Activated CD4-positive, alpha-beta T cell treated with anti-CD3 and anti-CD28 coated beads, Interleukin-2, amount 10 ng/mL, durations not matched to agents 7 days and 5 days (primary cell): ENCODE data around the gene ARNT2. TPM values are rescaled to one million over a fixed set of nuclear protein-coding genes. Genes with fewer than 3 reads are reported as not detected.

Source experiments
- CTCF ChIA-PET: fragments of 350-600 bp; sonication (Branson Sonifier 250); formaldehyde crosslinking; loops from one replicate; lab custom pipeline; 2021; ENCODE audit warnings: antibody characterized with exemption; lab: Charles Lee
- POLR2A ChIA-PET: fragments of 350-600 bp; sonication (Branson Sonifier 250); formaldehyde crosslinking; loops from one replicate; lab custom pipeline; 2021; ENCODE audit warnings: antibody characterized with exemption; lab: Charles Lee
- DNase-seq: peaks from one replicate; pipeline ENCODE4 v3.0.0-alpha.2; 2020
- H3K27ac Mint-ChIP-seq: one replicate; pipeline ENCODE4 v1.8.0; 2021; ENCODE audit warnings: mild to moderate bottlenecking, moderate library complexity, mixed read lengths
- H3K27me3 Mint-ChIP-seq: one replicate; pipeline ENCODE4 v1.8.0; 2021; ENCODE audit warnings: mixed read lengths
- H3K36me3 Mint-ChIP-seq: one replicate; pipeline ENCODE4 v1.8.0; 2021; ENCODE audit warnings: low read depth, mixed read lengths
- H3K4me1 Mint-ChIP-seq: one replicate; pipeline ENCODE4 v1.8.0; 2021; ENCODE audit warnings: mixed read lengths
- H3K4me3 Mint-ChIP-seq: one replicate; pipeline ENCODE4 v1.8.0; 2021; ENCODE audit warnings: mild to moderate bottlenecking, moderate library complexity, mixed read lengths
- H3K9me3 Mint-ChIP-seq: one replicate; pipeline ENCODE4 v1.8.0; 2021; ENCODE audit warnings: mixed read lengths
- total RNA-seq, 2 experiments: library from RNA; stranded (reverse); gene quantifications; one replicate each; pipeline ENCODE4 v1.2.3, GENCODE V29; 2021

The ARNT2 gene
- total RNA-seq, 2 experiments from 2014 or later = not detected

GRCh38 chr15:80527961-80528360, 123.8 kb downstream of the ARNT2 start:
- no peak overlapping the region for H3K27ac Mint-ChIP-seq

GRCh38 chr15:80530737-80531365, 126.7 kb downstream of the ARNT2 start:
- ChIA-PET POLR2A (no interaction called here), CTCF (no interaction called here)
- Mint-ChIP-seq H3K36me3 (no peaks in the 10 kb centered on the region), H3K27me3 (peaks cover 20% of the 10 kb centered on the region), H3K4me3 (no peak overlapping the region), H3K4me1 (no peaks in the 10 kb centered on the region), H3K9me3 (no peaks in the 10 kb centered on the region), H3K27ac (no peak overlapping the region)
- DNase-seq = no peak

More at GRCh38 chr15:80527961-80528360, 123.8 kb downstream of the ARNT2 start:
- no peak for DNase-seq
- H3K27me3 Mint-ChIP-seq = peaks cover 19% of the 10 kb centered on the region
- no peaks in the 10 kb centered on the region for H3K4me1 Mint-ChIP-seq
- no peaks in the 10 kb centered on the region for H3K9me3 Mint-ChIP-seq
- ChIA-PET CTCF (no interaction called here), POLR2A (no interaction called here)
- no peaks in the 10 kb centered on the region for H3K36me3 Mint-ChIP-seq
- no peak overlapping the region for H3K4me3 Mint-ChIP-seq

GRCh38 chr15:80531388-80531787, 127.2 kb downstream of the ARNT2 start:
- no peak overlapping the region for H3K27ac Mint-ChIP-seq
- H3K4me3 Mint-ChIP-seq = no peak overlapping the region
- POLR2A ChIA-PET = no interaction called here
- H3K4me1 Mint-ChIP-seq = no peaks in the 10 kb centered on the region
- CTCF ChIA-PET = no interaction called here
- DNase-seq = no peak
- H3K36me3 Mint-ChIP-seq = no peaks in the 10 kb centered on the region
- peaks cover 16% of the 10 kb centered on the region for H3K27me3 Mint-ChIP-seq
- H3K9me3 Mint-ChIP-seq = no peaks in the 10 kb centered on the region

- POLR2A ChIA-PET = no interaction called here
- H3K4me3 Mint-ChIP-seq = no peak overlapping the region
- no peaks in the 10 kb centered on the region for H3K9me3 Mint-ChIP-seq
- H3K4me1 Mint-ChIP-seq = no peaks in the 10 kb centered on the region
- CTCF ChIA-PET = no interaction called here
- H3K27me3 Mint-ChIP-seq = peaks cover 14% of the 10 kb centered on the region
- no peak overlapping the region for H3K27ac Mint-ChIP-seq
- H3K36me3 Mint-ChIP-seq = no peaks in the 10 kb centered on the region
- no peak for DNase-seq
Measured at GRCh38 chr15:80531796-80532195, 127.6 kb downstream of the ARNT2 start.

- Mint-ChIP-seq H3K27ac (no peak overlapping the region), H3K36me3 (no peaks in the 10 kb centered on the region), H3K4me1 (no peaks in the 10 kb centered on the region), H3K4me3 (no peak overlapping the region), H3K27me3 (peaks cover 17% of the 10 kb centered on the region), H3K9me3 (no peaks in the 10 kb centered on the region)
- no peak for DNase-seq
- ChIA-PET CTCF (no interaction called here), POLR2A (no interaction called here)
Measured at GRCh38 chr15:80533790-80534333, 129.7 kb downstream of the ARNT2 start.

- no peaks in the 10 kb centered on the region for H3K4me1 Mint-ChIP-seq
- no peak overlapping the region for H3K27ac Mint-ChIP-seq
- peaks cover 17% of the 10 kb centered on the region for H3K27me3 Mint-ChIP-seq
- H3K9me3 Mint-ChIP-seq = no peaks in the 10 kb centered on the region
- no peaks in the 10 kb centered on the region for H3K36me3 Mint-ChIP-seq
- CTCF ChIA-PET = interaction anchor here (0.9 kb wide), 1 partner anchor 45 kb away, joined by 3 read pairs; no protein-coding TSS in a partner anchor
- no peak overlapping the region for H3K4me3 Mint-ChIP-seq
- POLR2A ChIA-PET = no interaction called here
- no peak for DNase-seq
Measured at GRCh38 chr15:80536231-80536630, 132.0 kb downstream of the ARNT2 start.

- H3K4me1 Mint-ChIP-seq = no peaks in the 10 kb centered on the region
- H3K9me3 Mint-ChIP-seq = no peaks in the 10 kb centered on the region
- no peaks in the 10 kb centered on the region for H3K36me3 Mint-ChIP-seq
- peaks cover 13% of the 10 kb centered on the region for H3K27me3 Mint-ChIP-seq
- DNase-seq = no peak
- no peak overlapping the region for H3K4me3 Mint-ChIP-seq
- no peak overlapping the region for H3K27ac Mint-ChIP-seq
- ChIA-PET CTCF (interaction anchor here (0.9 kb wide), 1 partner anchor 44 kb away, joined by 3 read pairs; no protein-coding TSS in a partner anchor), POLR2A (no interaction called here)
Measured at GRCh38 chr15:80536716-80537115, 132.5 kb downstream of the ARNT2 start.

GRCh38 chr15:80545078-80545477, 140.9 kb downstream of the ARNT2 start:
- Mint-ChIP-seq H3K4me3 (no peak overlapping the region), H3K9me3 (no peaks in the 10 kb centered on the region), H3K4me1 (no peaks in the 10 kb centered on the region), H3K27me3 (peaks cover 17% of the 10 kb centered on the region), H3K36me3 (no peaks in the 10 kb centered on the region), H3K27ac (no peak overlapping the region)
- POLR2A ChIA-PET = no interaction called here
- DNase-seq = no peak
- CTCF ChIA-PET = no interaction called here

- no peaks in the 10 kb centered on the region for H3K36me3 Mint-ChIP-seq
- no peak overlapping the region for H3K4me3 Mint-ChIP-seq
- POLR2A ChIA-PET = no interaction called here
- no peak for DNase-seq
- H3K4me1 Mint-ChIP-seq = no peaks in the 10 kb centered on the region
- CTCF ChIA-PET = no interaction called here
- H3K9me3 Mint-ChIP-seq = no peaks in the 10 kb centered on the region
- no peak overlapping the region for H3K27ac Mint-ChIP-seq
- peaks cover 24% of the 10 kb centered on the region for H3K27me3 Mint-ChIP-seq
Measured at GRCh38 chr15:80547264-80547663, 143.1 kb downstream of the ARNT2 start.

GRCh38 chr15:80549191-80549590, 145.0 kb downstream of the ARNT2 start:
- Mint-ChIP-seq H3K27ac (no peak overlapping the region), H3K27me3 (peaks cover 24% of the 10 kb centered on the region), H3K4me3 (no peak overlapping the region), H3K4me1 (no peaks in the 10 kb centered on the region), H3K36me3 (no peaks in the 10 kb centered on the region), H3K9me3 (no peaks in the 10 kb centered on the region)
- ChIA-PET POLR2A (no interaction called here), CTCF (no interaction called here)
- DNase-seq = no peak

GRCh38 chr15:80549654-80550053, 145.5 kb downstream of the ARNT2 start:
- H3K4me1 Mint-ChIP-seq = no peaks in the 10 kb centered on the region
- H3K4me3 Mint-ChIP-seq = no peak overlapping the region
- no peak for DNase-seq
- peaks cover 24% of the 10 kb centered on the region for H3K27me3 Mint-ChIP-seq
- no peaks in the 10 kb centered on the region for H3K9me3 Mint-ChIP-seq
- POLR2A ChIA-PET = no interaction called here
- H3K36me3 Mint-ChIP-seq = no peaks in the 10 kb centered on the region
- no peak overlapping the region for H3K27ac Mint-ChIP-seq
- CTCF ChIA-PET = no interaction called here

GRCh38 chr15:80550219-80550907, 146.2 kb downstream of the ARNT2 start:
- DNase-seq = no peak
- Mint-ChIP-seq H3K27ac (no peak overlapping the region), H3K9me3 (no peaks in the 10 kb centered on the region), H3K4me3 (no peak overlapping the region), H3K27me3 (peaks cover 27% of the 10 kb centered on the region), H3K36me3 (no peaks in the 10 kb centered on the region), H3K4me1 (no peaks in the 10 kb centered on the region)
- ChIA-PET POLR2A (no interaction called here), CTCF (no interaction called here)

- peaks cover 27% of the 10 kb centered on the region for H3K27me3 Mint-ChIP-seq
- H3K4me1 Mint-ChIP-seq = no peaks in the 10 kb centered on the region
- DNase-seq = no peak
- H3K27ac Mint-ChIP-seq = no peak overlapping the region
- ChIA-PET POLR2A (no interaction called here), CTCF (interaction anchor here (0.5 kb wide), 1 partner anchor 214 kb away, joined by 3 read pairs; no protein-coding TSS in a partner anchor)
- H3K4me3 Mint-ChIP-seq = no peak overlapping the region
- H3K9me3 Mint-ChIP-seq = no peaks in the 10 kb centered on the region
- H3K36me3 Mint-ChIP-seq = no peaks in the 10 kb centered on the region
Measured at GRCh38 chr15:80550908-80551260, 146.7 kb downstream of the ARNT2 start.
